HG03342 (cell line): Measurements from ENCODE around the gene SRPK2.
"Not testable (repeated sequence)": the region's sequence is repeated elsewhere in the genome, so short reads cannot be mapped to it uniquely, and the experiment has no call there.

Experiments
- ATAC-seq: cut with Tn5 transposase; IDR thresholded peaks from one replicate; pipeline ENCODE4 v1.9.1; 2021; ENCODE audit warnings: mild to moderate bottlenecking, moderate library complexity; ENCODE audit not compliant: unreplicated experiment

SRPK2 gene

GRCh38 chr7:105388356-105389087, at the start of gene SRPK2:
Gene SRPK2 (minus strand): TSS chr7:105388921.
- ATAC-seq, result peak; percentile 69

GRCh38 chr7:105438254-105438653, 49.5 kb upstream of the SRPK2 start:
- ATAC-seq, result no peak

- not testable (repeated sequence) for ATAC-seq
Measured at GRCh38 chr7:105437356-105437755, 48.6 kb upstream of the SRPK2 start.

GRCh38 chr7:105429746-105430612, 41.3 kb upstream of the SRPK2 start:
- ATAC-seq, result no peak

- no peak for ATAC-seq
Measured at GRCh38 chr7:105426606-105427146, 38.0 kb upstream of the SRPK2 start.

GRCh38 chr7:105423987-105424386, 35.3 kb upstream of the SRPK2 start:
- ATAC-seq, result no peak

- no peak for ATAC-seq
Measured at GRCh38 chr7:105413887-105414437, 25.2 kb upstream of the SRPK2 start.

- ATAC-seq, result not testable (repeated sequence)
Measured at GRCh38 chr7:105410774-105411173, 22.1 kb upstream of the SRPK2 start.

- not testable (repeated sequence) for ATAC-seq
Measured at GRCh38 chr7:105409775-105410174, 21.1 kb upstream of the SRPK2 start.

GRCh38 chr7:105408791-105409410, 20.2 kb upstream of the SRPK2 start:
- ATAC-seq, result no peak

GRCh38 chr7:105403128-105403527, 14.4 kb upstream of the SRPK2 start:
- ATAC-seq, result no peak

- no peak for ATAC-seq
Measured at GRCh38 chr7:105402221-105403095, 13.7 kb upstream of the SRPK2 start.

GRCh38 chr7:105399043-105399725, 10.5 kb upstream of the SRPK2 start:
- ATAC-seq, result no peak

- ATAC-seq, result no peak
Measured at GRCh38 chr7:105396566-105396965, 7.8 kb upstream of the SRPK2 start.

- ATAC-seq, result no peak
Measured at GRCh38 chr7:105391429-105391828, 2.7 kb upstream of the SRPK2 start.

- ATAC-seq, result no peak
Measured at GRCh38 chr7:105389889-105390288, 1.2 kb upstream of the SRPK2 start.

GRCh38 chr7:105389088-105389650, 448 bp upstream of the SRPK2 start:
- peak; percentile 35 for ATAC-seq

- ATAC-seq, result peak; percentile 54
Measured at GRCh38 chr7:105387508-105388355, 989 bp downstream of the SRPK2 start.
